ENCODE measurements around the gene SVOP.

GRCh38 chr12:108858311-108859074 is 162.4 kb downstream of the SVOP start:
- TF ChIP-seq CTCF (IDR thresholded peaks at IDR 0.05) (no peak), POLR2A (IDR thresholded peaks at IDR 0.05; ENCODE audit: low read depth) (no peak), POLR2AphosphoS5 (IDR thresholded peaks at IDR 0.05) (no peak), EP300 (IDR thresholded peaks at IDR 0.05) (no peak)
